Cortex of kidney (tissue), 1 donor: ENCODE measurements around the gene SPI1.
A peak's percentile ranks its signal among the peaks of the same experiment; 100 is the strongest.

Experiments used
- DNase-seq: peaks from one replicate; lab custom pipeline; 2025; lab: John Stamatoyannopoulos, UW

The SPI1 gene

GRCh38 chr11:47378010-47378835 lies at the start of gene SPI1:
Gene SPI1, minus strand, starts transcription at chr11:47378547. Its CDS starts 194 bp downstream, at chr11:47378353.
- no peak for DNase-seq

DNA sequence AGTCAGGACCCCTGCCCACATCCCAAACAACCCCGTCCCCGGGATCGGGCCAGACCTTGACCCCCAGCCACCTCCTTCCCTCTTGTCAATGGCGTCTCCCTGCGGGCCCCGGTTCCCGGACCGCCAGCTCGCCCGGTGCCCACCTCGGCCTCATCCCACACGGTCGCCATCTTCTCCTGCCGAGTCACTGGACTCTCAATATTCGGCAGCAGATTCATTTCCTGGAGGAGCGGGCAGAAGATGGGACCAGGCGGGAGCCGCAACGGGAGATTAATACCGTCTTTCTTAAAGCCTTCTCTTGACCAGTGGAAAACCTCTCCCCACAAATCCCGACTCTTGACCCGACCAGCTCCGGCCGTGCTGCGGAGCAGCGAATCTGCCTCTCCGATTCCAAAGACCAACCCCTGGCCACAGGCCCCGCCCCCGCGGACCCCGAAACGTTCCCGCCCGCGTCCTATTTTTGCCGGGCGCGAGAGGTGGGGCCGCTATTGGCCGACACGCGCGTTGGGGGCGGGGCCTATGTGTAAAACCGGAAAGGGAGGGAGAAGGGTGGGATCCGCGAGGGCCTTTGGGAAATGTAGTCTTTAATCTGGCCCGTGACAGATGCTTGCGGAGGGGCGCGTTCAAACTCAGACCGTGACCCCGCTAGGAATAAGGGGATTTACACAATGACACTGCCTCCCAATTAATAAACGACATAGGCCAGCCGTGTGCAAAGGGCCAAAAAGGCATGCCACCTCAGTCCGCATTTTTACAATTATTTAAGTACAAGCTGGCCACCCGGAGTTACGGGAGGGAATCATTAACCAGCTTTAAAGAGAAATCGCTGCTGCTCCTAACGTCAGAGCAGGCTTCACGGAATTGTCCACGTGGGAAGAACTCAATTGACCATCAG lies 48.0 kb upstream of the SPI1 start, which contains the start of gene PSMC3:
PSMC3 (minus strand) TSS at position 378 of the 895 bp plus-strand sequence; CDS start at position 218, 160 bp downstream.
- DNase-seq = peak; percentile 81

DNA sequence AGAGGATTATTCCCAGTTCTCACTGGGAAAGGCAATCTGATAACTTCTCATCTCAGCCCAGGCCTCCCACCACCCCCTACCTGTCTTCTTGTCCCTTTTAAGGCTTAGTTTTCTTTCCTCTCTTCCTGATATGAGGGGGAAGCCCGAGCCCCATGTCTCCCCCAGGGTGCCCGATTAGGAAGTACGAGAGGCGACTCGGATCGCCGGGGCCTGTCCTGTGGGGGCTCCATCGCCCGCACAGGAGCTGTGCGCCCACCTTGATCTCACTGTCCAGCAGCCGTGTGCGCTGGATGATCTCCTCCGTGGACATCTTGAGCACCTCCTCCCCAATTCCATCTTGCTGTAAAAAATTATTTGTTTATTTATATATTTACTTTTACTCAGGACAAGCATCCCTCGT lies 47.3 kb upstream of the SPI1 start:
- DNase-seq = no peak

DNA sequence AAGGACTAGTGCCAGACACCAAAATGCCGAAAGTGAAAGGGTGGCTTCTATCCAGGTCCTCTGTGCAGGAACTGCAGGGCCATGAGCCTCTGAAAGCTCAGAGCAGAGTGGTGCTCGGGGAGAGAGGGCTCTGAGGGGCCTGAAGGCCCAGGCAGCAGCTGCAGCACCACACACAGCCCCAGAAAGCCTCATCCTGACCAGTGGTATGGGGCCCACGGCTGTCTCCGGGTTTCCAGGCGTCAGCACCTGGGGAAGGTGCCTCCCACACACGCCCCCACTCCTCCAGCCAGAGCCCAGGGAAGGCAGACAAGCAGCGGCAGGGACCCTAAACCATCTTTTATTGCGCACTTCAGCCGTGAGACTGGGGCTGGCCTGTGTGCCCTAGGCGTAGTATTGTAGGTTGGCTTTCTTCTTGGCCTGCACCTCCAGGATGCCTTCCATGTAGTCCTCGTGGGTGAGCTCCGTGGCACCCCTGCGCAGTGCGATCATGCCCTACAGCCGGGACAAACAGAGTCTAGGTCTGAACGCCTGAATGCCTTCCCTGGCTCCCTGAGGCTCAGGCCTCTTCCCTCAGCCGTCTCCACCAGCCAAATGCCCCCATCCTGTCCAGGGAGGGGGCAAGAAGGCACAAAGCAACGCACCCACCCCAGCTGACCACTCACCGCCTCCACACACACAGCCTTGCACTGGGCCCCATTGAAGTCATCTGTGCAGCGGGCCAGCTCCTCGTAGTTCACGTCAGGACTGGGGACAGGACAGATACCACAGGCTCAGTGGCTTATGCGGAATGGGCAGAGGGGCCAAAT lies 40.3 kb upstream of the SPI1 start:
- DNase-seq = no peak

GRCh38 chr11:47417712-47418111 lies 39.4 kb upstream of the SPI1 start:
- no peak for DNase-seq

DNA sequence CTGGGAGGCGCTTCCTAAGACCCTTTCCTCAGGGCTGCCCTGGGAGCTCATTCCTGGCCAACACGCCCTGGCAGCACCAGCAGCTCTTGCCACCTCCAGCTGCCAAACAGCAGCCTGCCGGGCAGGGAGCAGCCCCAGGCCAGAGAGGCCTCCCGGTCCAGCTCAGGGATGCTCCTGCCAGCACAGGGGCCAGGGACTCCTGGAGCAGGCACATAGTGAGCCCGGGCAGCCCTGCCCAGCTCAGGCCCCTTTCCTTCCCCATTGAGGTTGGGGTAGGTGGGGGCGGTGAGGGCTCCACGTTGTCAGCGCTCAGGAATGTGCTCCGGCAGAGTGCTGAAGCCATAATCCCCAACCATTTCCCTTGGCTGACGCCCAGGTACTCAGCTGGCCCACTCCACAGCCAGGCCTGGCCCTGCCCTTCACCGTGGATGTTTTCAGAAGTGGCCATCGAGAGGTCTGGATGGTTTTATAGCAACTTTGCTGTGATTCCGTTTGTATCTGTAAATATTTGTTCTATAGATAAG lies 37.7 kb upstream of the SPI1 start:
- no peak for DNase-seq

DNA sequence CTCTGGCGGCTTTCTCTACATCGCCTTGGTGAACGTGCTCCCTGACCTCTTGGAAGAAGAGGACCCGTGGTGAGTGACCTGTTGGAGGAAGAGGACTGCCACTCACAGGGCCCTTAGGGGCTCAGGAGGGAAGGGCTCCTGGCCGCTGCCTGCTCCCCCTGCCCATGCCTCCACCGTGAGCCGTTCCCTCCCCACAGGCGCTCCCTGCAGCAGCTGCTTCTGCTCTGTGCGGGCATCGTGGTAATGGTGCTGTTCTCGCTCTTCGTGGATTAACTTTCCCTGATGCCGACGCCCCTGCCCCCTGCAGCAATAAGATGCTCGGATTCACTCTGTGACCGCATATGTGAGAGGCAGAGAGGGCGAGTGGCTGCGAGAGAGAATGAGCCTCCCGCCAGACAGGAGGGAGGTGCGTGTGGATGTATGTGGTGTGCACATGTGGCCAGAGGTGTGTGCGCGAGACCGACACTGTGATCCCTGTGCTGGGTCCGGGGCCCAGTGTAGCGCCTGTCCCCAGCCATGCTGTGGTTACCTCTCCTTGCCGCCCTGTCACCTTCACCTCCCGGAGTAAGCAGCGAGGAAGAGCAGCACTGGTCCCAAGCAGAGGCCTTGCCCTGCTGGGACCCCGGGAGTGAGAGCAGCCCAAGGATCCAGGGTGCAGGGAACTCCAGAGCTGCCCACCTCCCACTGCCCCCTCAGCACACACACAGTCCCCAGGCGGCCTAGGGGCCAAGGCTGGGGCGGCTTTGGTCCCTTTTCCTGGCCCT lies 36.9 kb upstream of the SPI1 start:
- DNase-seq = no peak

GRCh38 chr11:47414685-47415070 lies 36.3 kb upstream of the SPI1 start:
- no peak for DNase-seq

DNA sequence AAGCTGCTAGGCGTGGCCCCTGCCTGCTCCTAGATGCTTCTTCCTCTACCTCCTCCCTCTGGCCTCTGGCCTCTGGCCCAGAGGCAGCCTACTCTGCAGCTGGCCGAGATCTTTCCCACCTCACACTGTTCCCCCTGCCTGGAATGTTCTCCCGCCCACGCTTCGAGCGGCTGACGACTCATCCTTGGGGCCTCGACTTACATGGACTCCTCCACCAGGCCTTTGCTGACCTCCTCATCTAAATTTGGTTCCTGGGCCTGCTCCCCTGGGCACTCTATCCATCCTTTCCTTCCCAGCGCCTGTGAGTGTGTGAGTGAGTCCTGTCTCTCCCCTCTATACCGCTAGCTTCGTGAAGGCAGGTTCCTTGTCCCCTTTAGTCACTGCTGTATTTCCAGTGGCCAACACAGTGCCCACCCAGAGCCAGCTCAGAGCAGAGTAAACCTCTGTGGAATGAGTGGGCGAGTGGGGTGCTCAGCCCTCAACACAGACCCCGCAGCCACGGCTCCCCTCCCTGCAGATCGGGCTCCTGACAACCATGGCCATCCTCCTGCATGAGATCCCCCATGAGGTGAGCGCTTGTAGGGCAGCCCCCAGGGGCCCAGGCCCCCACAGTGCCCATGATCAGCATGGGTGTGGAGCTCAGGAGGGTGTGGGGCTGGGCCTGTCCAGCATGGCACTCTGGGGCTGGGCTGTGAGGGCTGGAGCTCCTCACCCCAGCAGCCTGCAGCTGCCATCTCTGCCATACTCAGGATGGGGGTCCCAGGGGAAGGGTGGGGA lies 35.7 kb upstream of the SPI1 start:
- DNase-seq = no peak

DNA sequence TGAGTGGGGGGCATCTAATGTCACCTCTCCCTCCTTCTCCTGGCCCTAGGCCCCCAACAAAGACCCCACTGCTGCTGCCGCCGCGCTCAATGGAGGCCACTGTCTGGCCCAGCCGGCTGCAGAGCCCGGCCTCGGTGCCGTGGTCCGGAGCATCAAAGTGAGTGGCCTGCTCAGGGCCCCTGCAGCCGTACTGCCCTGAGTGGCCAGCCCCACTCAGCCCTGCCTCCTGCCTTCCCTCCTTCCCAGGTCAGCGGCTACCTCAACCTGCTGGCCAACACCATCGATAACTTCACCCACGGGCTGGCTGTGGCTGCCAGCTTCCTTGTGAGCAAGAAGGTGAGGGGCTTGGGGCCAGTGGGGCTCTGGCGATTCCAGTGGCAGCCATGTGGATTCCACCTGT lies 35.0 kb upstream of the SPI1 start:
- no peak for DNase-seq

DNA sequence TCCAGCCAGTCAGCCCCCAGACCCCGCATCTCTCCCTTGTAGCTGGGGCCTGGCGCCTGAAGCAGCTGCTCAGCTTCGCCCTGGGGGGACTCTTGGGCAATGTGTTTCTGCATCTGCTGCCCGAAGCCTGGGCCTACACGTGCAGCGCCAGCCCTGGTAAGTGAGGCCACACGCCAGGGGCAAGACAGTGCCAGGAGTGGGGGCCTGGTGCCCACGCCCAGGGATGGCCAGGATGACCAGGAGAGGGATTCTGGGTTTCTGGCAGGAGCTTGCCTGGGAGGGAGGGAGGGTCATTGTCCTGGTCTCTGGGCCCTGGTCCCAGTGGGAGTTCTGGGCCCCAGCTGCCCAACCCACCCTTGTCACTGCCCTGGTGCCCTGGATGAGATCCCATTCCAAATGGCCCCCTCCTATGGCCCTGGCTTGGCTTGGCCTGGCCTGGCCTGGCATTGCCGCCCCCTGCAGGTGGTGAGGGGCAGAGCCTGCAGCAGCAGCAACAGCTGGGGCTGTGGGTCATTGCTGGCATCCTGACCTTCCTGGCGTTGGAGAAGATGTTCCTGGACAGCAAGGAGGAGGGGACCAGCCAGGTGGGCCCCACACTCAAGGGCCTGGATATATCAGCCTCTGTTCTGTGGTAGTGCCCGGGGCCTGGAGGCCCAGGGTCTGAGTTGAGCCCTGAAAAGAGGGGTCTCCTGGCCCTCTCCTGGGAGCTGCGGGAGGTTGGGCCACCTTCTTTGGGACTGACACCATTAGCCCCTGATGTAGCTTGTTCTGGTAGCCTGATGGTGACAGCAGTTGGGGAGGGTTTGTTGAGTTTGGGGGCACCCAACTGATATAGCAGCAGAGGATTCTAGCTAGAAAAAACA lies 33.8 kb upstream of the SPI1 start:
- no peak for DNase-seq

GRCh38 chr11:47410370-47411264 lies 32.3 kb upstream of the SPI1 start:
- no peak for DNase-seq

GRCh38 chr11:47409440-47410369 lies 31.4 kb upstream of the SPI1 start:
- no peak for DNase-seq

- no peak for DNase-seq
These were observed 30.5 kb upstream of the SPI1 start for GRCh38 chr11:47408598-47409439.

- peak; percentile 84 for DNase-seq
These were observed 29.6 kb upstream of the SPI1 start, which contains the start of gene SLC39A13 for GRCh38 chr11:47407746-47408590. Gene SLC39A13, plus strand, starts transcription at chr11:47408590. Its CDS starts 1,505 bp downstream, at chr11:47410095.
